WTC11 (cell line): ENCODE data around the gene SULT2B1. TPM values are rescaled to one million over a fixed set of nuclear protein-coding genes. Genes with fewer than 3 reads are reported as not detected.

Experiments
- AFF4 ChIP-seq: sonication (generic); formaldehyde crosslinking; IDR thresholded peaks from 2 replicates; pipeline ENCODE4 v1.8.1; 2023; ENCODE audit warnings: mild to moderate bottlenecking, missing genetic modification reagents, borderline replicate concordance
- CREM ChIP-seq: sonication (generic); formaldehyde crosslinking; IDR thresholded peaks from 2 replicates; pipeline ENCODE4 v1.8.1; 2022; ENCODE audit warnings: mild to moderate bottlenecking, missing genetic modification reagents, moderate library complexity
- E2F4 ChIP-seq: sonication (generic); formaldehyde crosslinking; IDR thresholded peaks from 2 replicates; pipeline ENCODE4 v1.8.1; 2022; ENCODE audit warnings: low read depth, mild to moderate bottlenecking, moderate library complexity, missing genetic modification reagents, borderline replicate concordance
- ELF4 ChIP-seq: sonication (generic); formaldehyde crosslinking; IDR thresholded peaks from 2 replicates; pipeline ENCODE4 v1.8.1; 2022; ENCODE audit warnings: low read depth, mild to moderate bottlenecking, moderate library complexity, missing genetic modification reagents
- GABPB1 ChIP-seq: sonication (generic); formaldehyde crosslinking; IDR thresholded peaks from 2 replicates; pipeline ENCODE4 v1.8.1; 2023; ENCODE audit warnings: mild to moderate bottlenecking, missing genetic modification reagents
- GRHL2 ChIP-seq: fragments of 250-450 bp; sonication (Bioruptor Pico); IDR thresholded peaks from 2 replicates; pipeline ENCODE4 v1.8.0; 2022; ENCODE audit warnings: mild to moderate bottlenecking, moderate library complexity; ENCODE audit not compliant: insufficient replicate concordance, severe bottlenecking
- GTF2I ChIP-seq: fragments of 250-450 bp; sonication (Bioruptor Pico); conservative IDR thresholded peaks from 2 replicates; pipeline ENCODE4 v1.4.0; 2021; ENCODE audit warnings: mild to moderate bottlenecking
- IRF2 ChIP-seq: sonication (generic); formaldehyde crosslinking; IDR thresholded peaks from 2 replicates; pipeline ENCODE4 v1.8.0; 2022; ENCODE audit warnings: low read depth, missing genetic modification reagents, borderline replicate concordance
- MAX ChIP-seq: sonication (generic); formaldehyde crosslinking; IDR thresholded peaks from 2 replicates; pipeline ENCODE4 v1.8.0; 2022; ENCODE audit warnings: mild to moderate bottlenecking, missing genetic modification reagents
- PREB ChIP-seq: sonication (generic); formaldehyde crosslinking; IDR thresholded peaks from 2 replicates; pipeline ENCODE4 v1.8.1; 2022; ENCODE audit warnings: mild to moderate bottlenecking, missing genetic modification reagents, moderate library complexity, borderline replicate concordance
- RORB ChIP-seq: fragments of 250-450 bp; sonication (Bioruptor Pico); IDR thresholded peaks from 2 replicates; pipeline ENCODE4 v1.9.0; 2021; ENCODE audit warnings: mild to moderate bottlenecking
- SMAD3 ChIP-seq: sonication (generic); formaldehyde crosslinking; IDR thresholded peaks from 2 replicates; pipeline ENCODE4 v1.8.0; 2022; ENCODE audit warnings: missing genetic modification reagents, mild to moderate bottlenecking, borderline replicate concordance
- TEAD1 ChIP-seq: sonication (generic); formaldehyde crosslinking; IDR thresholded peaks from 2 replicates; pipeline ENCODE4 v1.8.0; 2022; ENCODE audit warnings: mild to moderate bottlenecking, missing genetic modification reagents
- ZBTB43 ChIP-seq: sonication (generic); formaldehyde crosslinking; IDR thresholded peaks from 2 replicates; pipeline ENCODE4 v1.8.1; 2023; ENCODE audit warnings: mild to moderate bottlenecking, missing genetic modification reagents
- ZNF281 ChIP-seq: sonication (generic); formaldehyde crosslinking; IDR thresholded peaks from 2 replicates; pipeline ENCODE4 v1.8.0; 2023; ENCODE audit warnings: mild to moderate bottlenecking, missing genetic modification reagents
- total RNA-seq: library from RNA; stranded (reverse); gene quantifications from 3 replicates; pipeline ENCODE4 v1.2.3, GENCODE V29; 2021
- TF ChIP-seq, protein P1 (sequence below): sonication (generic); formaldehyde crosslinking; IDR thresholded peaks from 2 replicates; pipeline ENCODE4 v1.8.1; 2023; ENCODE audit warnings: mild to moderate bottlenecking, missing genetic modification reagents, moderate library complexity
- TF ChIP-seq, protein P2 (sequence below): fragments of 250-450 bp; sonication (Bioruptor Pico); conservative IDR thresholded peaks from 2 replicates; pipeline ENCODE4 v1.9.0; 2021; ENCODE audit warnings: mild to moderate bottlenecking
- TF ChIP-seq, protein P3 (sequence below): sonication (generic); formaldehyde crosslinking; IDR thresholded peaks from 2 replicates; pipeline ENCODE4 v1.8.0; 2023; ENCODE audit warnings: missing genetic modification reagents, mild to moderate bottlenecking, borderline replicate concordance

The SULT2B1 gene
- total RNA-seq, 1 experiment from 2014 or later: 0.96 TPM

GRCh38 chr19:48629599-48630295, 77.8 kb downstream of the SULT2B1 start (continued):
- TF ChIP-seq ZNF281: peak; percentile 76
- no peak for TF ChIP-seq RORB (CRISPR knock-in tag)
- no peak; the same call in 1 of the 2 replicates for TF ChIP-seq TEAD1
- TF ChIP-seq, protein P1, sequence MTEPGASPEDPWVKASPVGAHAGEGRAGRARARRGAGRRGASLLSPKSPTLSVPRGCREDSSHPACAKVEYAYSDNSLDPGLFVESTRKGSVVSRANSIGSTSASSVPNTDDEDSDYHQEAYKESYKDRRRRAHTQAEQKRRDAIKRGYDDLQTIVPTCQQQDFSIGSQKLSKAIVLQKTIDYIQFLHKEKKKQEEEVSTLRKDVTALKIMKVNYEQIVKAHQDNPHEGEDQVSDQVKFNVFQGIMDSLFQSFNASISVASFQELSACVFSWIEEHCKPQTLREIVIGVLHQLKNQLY: no peak
- peak; percentile 73 for TF ChIP-seq MAX (CRISPR knock-in tag)
- no peak for TF ChIP-seq GABPB1 (CRISPR knock-in tag)
- 0 out of 2 replicates have a peak, but pooled peaks have one; percentile 18 for TF ChIP-seq E2F4 (CRISPR knock-in tag)
- TF ChIP-seq IRF2: no peak; the same call in 1 of the 2 replicates
- peak; percentile 66; the same call in 1 of the 2 replicates for TF ChIP-seq GTF2I (CRISPR knock-in tag)
- TF ChIP-seq SMAD3 (CRISPR knock-in tag): 0 out of 2 replicates have a peak, but pooled peaks have one; percentile 9
- no peak; the same call in 1 of the 2 replicates for TF ChIP-seq AFF4
- TF ChIP-seq, protein P2, sequence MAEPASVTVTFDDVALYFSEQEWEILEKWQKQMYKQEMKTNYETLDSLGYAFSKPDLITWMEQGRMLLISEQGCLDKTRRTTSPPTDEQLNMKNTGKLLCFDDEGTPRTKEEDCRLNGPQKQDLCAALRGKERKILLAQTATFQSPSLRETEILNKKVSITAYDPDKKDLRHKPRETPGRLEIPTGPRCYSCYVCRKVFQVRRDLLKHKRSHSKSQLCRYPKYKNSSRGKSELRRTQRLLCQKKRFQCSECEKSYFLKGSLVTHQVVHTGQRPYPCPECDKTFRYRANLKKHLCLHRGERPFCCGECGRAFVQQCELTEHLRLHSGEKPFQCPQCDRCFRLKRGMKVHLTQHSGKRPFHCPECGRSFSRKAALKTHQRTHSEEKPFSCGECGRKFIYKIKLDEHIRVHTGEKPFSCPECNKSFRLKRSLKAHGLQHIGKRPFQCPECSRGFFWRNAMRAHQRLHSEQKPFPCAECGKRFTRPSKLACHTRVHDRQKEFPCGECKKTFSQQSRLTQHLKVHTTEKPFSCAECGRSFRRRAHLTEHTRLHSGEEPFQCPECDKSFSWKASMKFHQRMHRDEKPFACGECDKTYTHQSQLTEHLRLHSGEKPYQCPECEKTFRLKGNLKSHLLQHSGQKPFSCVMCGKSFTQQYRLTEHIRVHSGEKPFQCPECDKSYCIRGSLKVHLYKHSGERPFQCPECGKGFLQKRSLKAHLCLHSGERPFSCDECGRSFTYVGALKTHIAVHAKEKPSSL (CRISPR knock-in tag): no peak
- peak; percentile 63 for TF ChIP-seq ZBTB43 (CRISPR knock-in tag)
- no peak for TF ChIP-seq GRHL2 (CRISPR knock-in tag)
- TF ChIP-seq PREB (CRISPR knock-in tag): no peak
- no peak for TF ChIP-seq ELF4 (CRISPR knock-in tag)
- TF ChIP-seq, protein P3, sequence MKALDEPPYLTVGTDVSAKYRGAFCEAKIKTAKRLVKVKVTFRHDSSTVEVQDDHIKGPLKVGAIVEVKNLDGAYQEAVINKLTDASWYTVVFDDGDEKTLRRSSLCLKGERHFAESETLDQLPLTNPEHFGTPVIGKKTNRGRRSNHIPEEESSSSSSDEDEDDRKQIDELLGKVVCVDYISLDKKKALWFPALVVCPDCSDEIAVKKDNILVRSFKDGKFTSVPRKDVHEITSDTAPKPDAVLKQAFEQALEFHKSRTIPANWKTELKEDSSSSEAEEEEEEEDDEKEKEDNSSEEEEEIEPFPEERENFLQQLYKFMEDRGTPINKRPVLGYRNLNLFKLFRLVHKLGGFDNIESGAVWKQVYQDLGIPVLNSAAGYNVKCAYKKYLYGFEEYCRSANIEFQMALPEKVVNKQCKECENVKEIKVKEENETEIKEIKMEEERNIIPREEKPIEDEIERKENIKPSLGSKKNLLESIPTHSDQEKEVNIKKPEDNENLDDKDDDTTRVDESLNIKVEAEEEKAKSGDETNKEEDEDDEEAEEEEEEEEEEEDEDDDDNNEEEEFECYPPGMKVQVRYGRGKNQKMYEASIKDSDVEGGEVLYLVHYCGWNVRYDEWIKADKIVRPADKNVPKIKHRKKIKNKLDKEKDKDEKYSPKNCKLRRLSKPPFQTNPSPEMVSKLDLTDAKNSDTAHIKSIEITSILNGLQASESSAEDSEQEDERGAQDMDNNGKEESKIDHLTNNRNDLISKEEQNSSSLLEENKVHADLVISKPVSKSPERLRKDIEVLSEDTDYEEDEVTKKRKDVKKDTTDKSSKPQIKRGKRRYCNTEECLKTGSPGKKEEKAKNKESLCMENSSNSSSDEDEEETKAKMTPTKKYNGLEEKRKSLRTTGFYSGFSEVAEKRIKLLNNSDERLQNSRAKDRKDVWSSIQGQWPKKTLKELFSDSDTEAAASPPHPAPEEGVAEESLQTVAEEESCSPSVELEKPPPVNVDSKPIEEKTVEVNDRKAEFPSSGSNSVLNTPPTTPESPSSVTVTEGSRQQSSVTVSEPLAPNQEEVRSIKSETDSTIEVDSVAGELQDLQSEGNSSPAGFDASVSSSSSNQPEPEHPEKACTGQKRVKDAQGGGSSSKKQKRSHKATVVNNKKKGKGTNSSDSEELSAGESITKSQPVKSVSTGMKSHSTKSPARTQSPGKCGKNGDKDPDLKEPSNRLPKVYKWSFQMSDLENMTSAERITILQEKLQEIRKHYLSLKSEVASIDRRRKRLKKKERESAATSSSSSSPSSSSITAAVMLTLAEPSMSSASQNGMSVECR (CRISPR knock-in tag): no peak; the same call in 1 of the 2 replicates
- no peak; the same call in 1 of the 2 replicates for TF ChIP-seq CREM (CRISPR knock-in tag)
